Thoracic aorta (tissue), 2 donors: Measurements from ENCODE around the gene KSR1. TPM values are rescaled to one million over a fixed set of nuclear protein-coding genes. Genes with fewer than 3 reads are reported as not detected.

ENCODE experiments used
- ATAC-seq: fragments of 150-250 bp; one replicate; pipeline ENCODE4 v1.8.0; 2017; ENCODE audit warnings: low read depth; ENCODE audit not compliant: insufficient number of reproducible peaks, low FRiP score
- DNase-seq: peaks from one replicate; pipeline ENCODE4 v3.0.0-alpha.2; 2020; ENCODE audit warnings: low spot score
- H3K27ac ChIP-seq, 2 donors: fragments of 200-600 bp; sonication (generic); 1 replicate in 1 of 2; 2 replicates in 1 of 2; pipeline ENCODE4 v1.5.1; 2016; ENCODE audit warnings: mild to moderate bottlenecking in 2 of 2, moderate library complexity in 2 of 2
- H3K27me3 ChIP-seq: fragments of 200-600 bp; sonication (generic); replicated peaks from 2 replicates; pipeline ENCODE4 v1.6.0; 2016; ENCODE audit warnings: mild to moderate bottlenecking; ENCODE audit not compliant: insufficient read depth
- H3K36me3 ChIP-seq: fragments of 200-600 bp; sonication (generic); one replicate; pipeline ENCODE4 v1.5.1; 2016
- H3K4me1 ChIP-seq, 2 donors: fragments of 200-600 bp; sonication (generic); 1 replicate in 1 of 2; 2 replicates in 1 of 2; pipeline versions ENCODE4 v1.5.1 to v1.6.0; 2016; ENCODE audit warnings: low read depth in 2 of 2, mild to moderate bottlenecking in 1 of 2; ENCODE audit not compliant: control insufficient read depth in 1 of 2
- H3K4me3 ChIP-seq: fragments of 200-600 bp; sonication (generic); 2 replicates; pipeline ENCODE4 v1.5.1; 2016; ENCODE audit warnings: mild to moderate bottlenecking
- H3K9me3 ChIP-seq: fragments of 200-600 bp; sonication (generic); 2 replicates; pipeline ENCODE4 v1.5.1; 2016
- total RNA-seq, 2 donors: library from RNA; depleted of rRNA; stranded (reverse); fragments of >200 nt; gene quantifications; one replicate each; pipeline versions ENCODE4 v1.1.0 to v1.2.3, GENCODE V29; 2016
- TF ChIP-seq, protein P1 (sequence below): fragments of 200-600 bp; sonication (generic); IDR thresholded peaks from one replicate; pipeline ENCODE4 v1.5.1; 2019; ENCODE audit warnings: antibody characterized with exemption

The KSR1 gene
- total RNA-seq, 2 donors from 2014 or later, result 17.6 to 46.0 TPM

DNA sequence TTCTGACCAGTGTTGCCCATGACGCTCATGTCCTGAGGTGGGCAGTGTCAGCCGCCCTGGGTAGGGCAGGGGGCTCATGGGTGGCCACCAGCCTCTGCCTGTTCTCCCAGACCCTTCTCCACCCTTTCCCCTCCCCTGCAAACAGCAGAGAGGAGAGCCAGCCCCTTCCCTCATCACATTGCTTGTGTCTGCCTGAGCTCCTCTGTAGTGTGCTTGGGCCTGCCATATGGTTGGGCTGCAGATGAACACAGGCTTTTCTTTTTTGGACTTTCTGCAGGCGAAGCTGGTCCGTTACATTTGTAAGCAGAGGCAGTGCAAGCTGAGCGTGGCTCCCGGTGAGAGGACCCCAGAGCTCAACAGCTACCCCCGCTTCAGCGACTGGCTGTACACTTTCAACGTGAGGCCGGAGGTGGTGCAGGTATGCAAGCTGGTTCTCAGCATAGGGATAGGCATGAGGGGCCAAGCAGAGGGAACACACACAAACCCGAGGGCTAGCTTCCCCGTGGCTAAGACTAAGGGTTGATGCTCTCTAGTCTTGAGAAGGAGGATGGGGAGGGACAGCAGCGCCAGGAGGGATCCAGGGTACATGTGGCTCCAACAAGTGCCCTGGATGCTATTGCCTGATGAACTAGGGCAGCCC, 94.2 kb downstream of the KSR1 start:
- DNase-seq (no peak), ATAC-seq (no peak)
- TF ChIP-seq, protein P1, sequence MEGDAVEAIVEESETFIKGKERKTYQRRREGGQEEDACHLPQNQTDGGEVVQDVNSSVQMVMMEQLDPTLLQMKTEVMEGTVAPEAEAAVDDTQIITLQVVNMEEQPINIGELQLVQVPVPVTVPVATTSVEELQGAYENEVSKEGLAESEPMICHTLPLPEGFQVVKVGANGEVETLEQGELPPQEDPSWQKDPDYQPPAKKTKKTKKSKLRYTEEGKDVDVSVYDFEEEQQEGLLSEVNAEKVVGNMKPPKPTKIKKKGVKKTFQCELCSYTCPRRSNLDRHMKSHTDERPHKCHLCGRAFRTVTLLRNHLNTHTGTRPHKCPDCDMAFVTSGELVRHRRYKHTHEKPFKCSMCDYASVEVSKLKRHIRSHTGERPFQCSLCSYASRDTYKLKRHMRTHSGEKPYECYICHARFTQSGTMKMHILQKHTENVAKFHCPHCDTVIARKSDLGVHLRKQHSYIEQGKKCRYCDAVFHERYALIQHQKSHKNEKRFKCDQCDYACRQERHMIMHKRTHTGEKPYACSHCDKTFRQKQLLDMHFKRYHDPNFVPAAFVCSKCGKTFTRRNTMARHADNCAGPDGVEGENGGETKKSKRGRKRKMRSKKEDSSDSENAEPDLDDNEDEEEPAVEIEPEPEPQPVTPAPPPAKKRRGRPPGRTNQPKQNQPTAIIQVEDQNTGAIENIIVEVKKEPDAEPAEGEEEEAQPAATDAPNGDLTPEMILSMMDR, result no peak
- Histone ChIP-seq H3K4me3 (no peak overlapping the region), H3K27me3 (no peaks in the 10 kb centered on the region), H3K4me1 (peaks cover 15 to 24% of the 10 kb centered on the region in 2 donors), H3K36me3 (no peaks in the 10 kb centered on the region), H3K27ac (no peak overlapping the region), H3K9me3 (no peaks in the 10 kb centered on the region)

DNA sequence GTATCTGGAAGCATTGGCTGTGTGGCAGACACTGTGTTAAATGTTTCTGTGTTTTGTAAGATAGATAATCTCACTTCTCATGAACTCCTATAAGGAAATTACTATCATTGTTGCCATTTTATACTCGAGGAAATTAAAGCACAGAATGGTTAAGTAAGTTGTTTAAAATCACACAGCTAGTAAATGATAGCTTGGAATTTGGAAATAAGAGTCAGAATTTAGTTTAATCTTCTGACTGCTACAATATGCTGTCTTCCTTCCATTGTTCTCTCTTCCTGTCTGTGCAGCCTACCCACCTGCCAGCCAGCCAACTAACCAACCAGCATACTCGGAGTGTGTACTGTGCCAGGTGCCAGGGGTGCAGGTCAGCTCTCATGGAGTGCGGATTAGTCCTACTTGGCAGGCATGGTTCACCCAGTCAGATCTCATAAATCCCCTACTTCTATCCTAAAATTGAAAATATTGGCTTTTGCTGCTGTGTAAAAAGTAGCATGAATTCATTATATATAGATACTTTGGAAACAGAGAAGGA, 94.8 kb downstream of the KSR1 start:
- TF ChIP-seq, protein P1, result no peak
- no peak overlapping the region for H3K27ac ChIP-seq
- ATAC-seq, result no peak

DNA sequence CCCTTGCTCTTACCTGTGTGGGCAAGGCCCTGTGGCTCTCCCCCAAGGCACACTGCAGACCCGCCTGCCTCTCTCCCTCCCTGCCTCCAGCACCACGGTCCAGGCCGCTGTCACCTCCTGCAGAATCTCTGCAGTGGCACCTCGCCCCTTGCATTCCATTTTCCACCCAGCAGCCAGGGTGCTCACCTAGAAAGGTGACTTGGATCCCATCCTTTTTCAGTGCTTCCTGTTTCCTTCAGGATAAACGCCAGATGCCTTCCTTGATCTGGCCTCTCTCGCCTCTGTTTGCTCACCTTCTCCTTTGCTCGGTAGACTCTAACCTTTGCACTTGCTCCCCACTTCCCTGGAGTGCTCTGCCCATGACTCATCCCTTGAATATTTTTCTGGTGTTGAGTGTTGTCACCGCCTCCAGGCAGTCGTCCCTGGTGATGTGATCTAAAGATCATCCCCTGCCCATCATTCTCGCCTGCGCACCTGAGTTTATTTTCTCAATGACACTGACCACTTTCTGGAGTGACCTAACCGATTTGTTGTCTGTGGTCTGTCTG, 95.5 kb downstream of the KSR1 start:
- Histone ChIP-seq H3K4me3 (no peak overlapping the region), H3K27ac (no peak overlapping the region), H3K4me1 (peaks cover 15 to 24% of the 10 kb centered on the region in 2 donors), H3K27me3 (no peaks in the 10 kb centered on the region), H3K9me3 (no peaks in the 10 kb centered on the region), H3K36me3 (no peaks in the 10 kb centered on the region)
- TF ChIP-seq, protein P1, result no peak
- DNase-seq, result no peak
- no peak for ATAC-seq

More for the DNA sequence above, 94.8 kb downstream of the KSR1 start:
- no peaks in the 10 kb centered on the region for H3K9me3 ChIP-seq
- no peak for DNase-seq
- H3K27me3 ChIP-seq, result no peaks in the 10 kb centered on the region
- H3K36me3 ChIP-seq, result no peaks in the 10 kb centered on the region
- peaks cover 15 to 24% of the 10 kb centered on the region in 2 donors for H3K4me1 ChIP-seq
- no peak overlapping the region for H3K4me3 ChIP-seq

DNA sequence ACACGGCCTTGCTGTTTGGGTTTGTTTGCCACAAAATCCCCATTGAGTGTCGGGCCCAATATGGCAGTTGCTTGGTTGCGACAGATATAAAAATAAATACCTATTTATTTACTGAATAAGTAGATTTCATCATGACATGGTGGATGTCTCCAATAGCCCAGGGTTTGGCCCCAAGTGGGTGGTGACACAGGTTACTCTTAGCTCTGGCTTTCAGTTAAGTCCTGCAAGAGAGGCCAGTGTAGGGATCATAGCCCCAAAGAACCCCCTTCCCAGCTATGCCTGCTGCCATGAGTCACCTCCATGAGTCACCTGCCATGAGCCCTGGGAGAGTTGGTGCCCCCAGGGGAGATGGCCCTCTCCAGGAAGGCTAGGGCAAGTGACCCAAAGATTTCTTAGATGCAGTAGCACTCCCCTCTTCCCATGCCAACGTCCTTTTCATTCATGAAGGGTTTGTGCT, 96.1 kb downstream of the KSR1 start:
- Histone ChIP-seq H3K4me1 (peaks cover 15 to 24% of the 10 kb centered on the region in 2 donors), H3K9me3 (no peaks in the 10 kb centered on the region), H3K27me3 (no peaks in the 10 kb centered on the region), H3K4me3 (no peak overlapping the region), H3K36me3 (no peaks in the 10 kb centered on the region), H3K27ac (no peak overlapping the region)
- DNase-seq (no peak), ATAC-seq (no peak)
- TF ChIP-seq, protein P1, result no peak

DNA sequence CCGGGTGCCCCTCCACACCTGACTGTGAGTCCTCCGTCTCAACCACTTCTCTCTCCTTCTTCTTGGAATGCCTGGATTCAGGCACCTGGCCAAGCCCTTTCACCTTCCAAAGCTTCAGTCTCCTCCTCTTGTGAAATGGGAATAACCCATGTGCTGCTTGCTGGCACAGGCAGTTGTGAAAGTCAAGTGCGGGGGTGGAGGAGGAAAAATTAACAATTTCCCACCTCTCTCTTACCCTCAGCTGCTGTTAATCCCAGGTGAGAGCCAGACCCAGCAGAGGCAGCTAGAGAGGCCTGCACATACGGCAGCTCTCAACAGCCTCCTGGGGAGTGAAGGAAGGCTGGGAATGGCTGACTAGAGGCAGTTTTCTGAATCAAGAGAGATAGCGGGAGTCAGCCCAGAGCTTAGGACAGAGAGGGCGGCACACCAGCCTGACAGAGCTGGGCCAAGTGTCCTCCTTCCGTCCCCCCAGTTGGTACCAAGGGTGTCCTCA, 96.8 kb downstream of the KSR1 start:
- no peak overlapping the region for H3K27ac ChIP-seq
- H3K4me3 ChIP-seq, result no peak overlapping the region
- H3K4me1 ChIP-seq, result peaks cover 15 to 24% of the 10 kb centered on the region in 2 donors
- TF ChIP-seq, protein P1, result no peak
- no peaks in the 10 kb centered on the region for H3K27me3 ChIP-seq
- no peaks in the 10 kb centered on the region for H3K36me3 ChIP-seq
- DNase-seq, result no peak
- no peak for ATAC-seq
- no peaks in the 10 kb centered on the region for H3K9me3 ChIP-seq
